Sigmoid colon (tissue), 4 donors: Measurements from ENCODE around the gene NOL3.

Experiments
- EP300 ChIP-seq, 4 donors: sonication (generic); formaldehyde crosslinking; IDR thresholded peaks; one replicate each; pipeline ENCODE4 v1.6.1; 2017; ENCODE audit warnings: antibody characterized with exemption in 4 of 4
- POLR2A ChIP-seq, 2 donors: fragments of 450-650 bp; IDR thresholded peaks; one replicate each; pipeline ENCODE4 v1.6.1; 2016; ENCODE audit warnings: antibody characterized with exemption in 2 of 2, mild to moderate bottlenecking in 2 of 2, moderate library complexity in 2 of 2
- TF ChIP-seq, protein P1 (sequence below), 4 experiments: fragments of 450-650 bp in 3 of 4; fragments of 200-600 bp in 1 of 4; IDR thresholded peaks; one replicate each; pipeline ENCODE4 v1.5.1; 2016 to 2019; ENCODE audit warnings: antibody characterized with exemption in 4 of 4, mild to moderate bottlenecking in 3 of 4, moderate library complexity in 2 of 4

DNA sequence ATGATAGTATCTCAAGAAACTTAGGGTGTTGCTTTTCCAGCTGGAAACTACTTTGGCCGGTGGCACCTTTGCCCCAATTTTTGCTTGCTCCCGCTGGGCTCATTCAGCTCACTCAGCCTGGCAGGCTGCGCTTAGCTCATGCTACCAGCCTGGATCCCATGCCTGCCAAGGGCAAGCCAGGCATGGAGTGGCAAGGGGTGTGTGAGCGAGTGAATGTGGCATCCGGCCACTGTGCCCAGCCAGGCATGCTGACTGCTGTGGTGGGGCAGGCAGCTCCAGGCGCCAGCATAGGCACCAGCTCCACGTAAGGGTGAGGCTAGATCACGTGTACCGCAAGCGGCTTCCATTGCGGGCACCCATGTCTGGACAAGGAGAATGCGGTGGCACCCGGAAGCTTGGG, 28.9 kb upstream of the NOL3 start:
- TF ChIP-seq, protein P1, sequence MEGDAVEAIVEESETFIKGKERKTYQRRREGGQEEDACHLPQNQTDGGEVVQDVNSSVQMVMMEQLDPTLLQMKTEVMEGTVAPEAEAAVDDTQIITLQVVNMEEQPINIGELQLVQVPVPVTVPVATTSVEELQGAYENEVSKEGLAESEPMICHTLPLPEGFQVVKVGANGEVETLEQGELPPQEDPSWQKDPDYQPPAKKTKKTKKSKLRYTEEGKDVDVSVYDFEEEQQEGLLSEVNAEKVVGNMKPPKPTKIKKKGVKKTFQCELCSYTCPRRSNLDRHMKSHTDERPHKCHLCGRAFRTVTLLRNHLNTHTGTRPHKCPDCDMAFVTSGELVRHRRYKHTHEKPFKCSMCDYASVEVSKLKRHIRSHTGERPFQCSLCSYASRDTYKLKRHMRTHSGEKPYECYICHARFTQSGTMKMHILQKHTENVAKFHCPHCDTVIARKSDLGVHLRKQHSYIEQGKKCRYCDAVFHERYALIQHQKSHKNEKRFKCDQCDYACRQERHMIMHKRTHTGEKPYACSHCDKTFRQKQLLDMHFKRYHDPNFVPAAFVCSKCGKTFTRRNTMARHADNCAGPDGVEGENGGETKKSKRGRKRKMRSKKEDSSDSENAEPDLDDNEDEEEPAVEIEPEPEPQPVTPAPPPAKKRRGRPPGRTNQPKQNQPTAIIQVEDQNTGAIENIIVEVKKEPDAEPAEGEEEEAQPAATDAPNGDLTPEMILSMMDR (IDR thresholded peaks at IDR 0.05), result no peak
- TF ChIP-seq EP300 (IDR thresholded peaks at IDR 0.05) (no peak), POLR2A (IDR thresholded peaks at IDR 0.05) (no peak)
